Thoracic aorta endothelial cell (primary cell): ENCODE measurements around the gene SSTR1. TPM values are rescaled to one million over a fixed set of nuclear protein-coding genes. Genes with fewer than 3 reads are reported as not detected.

Experiments
- total RNA-seq: library from RNA; depleted of rRNA; stranded (reverse); fragments of >200 nt; gene quantifications from 2 replicates; pipeline ENCODE4 v1.2.3, GENCODE V29; 2012

Gene SSTR1
- 1.2 and 2.9 TPM in 2 replicates for total RNA-seq

DNA sequence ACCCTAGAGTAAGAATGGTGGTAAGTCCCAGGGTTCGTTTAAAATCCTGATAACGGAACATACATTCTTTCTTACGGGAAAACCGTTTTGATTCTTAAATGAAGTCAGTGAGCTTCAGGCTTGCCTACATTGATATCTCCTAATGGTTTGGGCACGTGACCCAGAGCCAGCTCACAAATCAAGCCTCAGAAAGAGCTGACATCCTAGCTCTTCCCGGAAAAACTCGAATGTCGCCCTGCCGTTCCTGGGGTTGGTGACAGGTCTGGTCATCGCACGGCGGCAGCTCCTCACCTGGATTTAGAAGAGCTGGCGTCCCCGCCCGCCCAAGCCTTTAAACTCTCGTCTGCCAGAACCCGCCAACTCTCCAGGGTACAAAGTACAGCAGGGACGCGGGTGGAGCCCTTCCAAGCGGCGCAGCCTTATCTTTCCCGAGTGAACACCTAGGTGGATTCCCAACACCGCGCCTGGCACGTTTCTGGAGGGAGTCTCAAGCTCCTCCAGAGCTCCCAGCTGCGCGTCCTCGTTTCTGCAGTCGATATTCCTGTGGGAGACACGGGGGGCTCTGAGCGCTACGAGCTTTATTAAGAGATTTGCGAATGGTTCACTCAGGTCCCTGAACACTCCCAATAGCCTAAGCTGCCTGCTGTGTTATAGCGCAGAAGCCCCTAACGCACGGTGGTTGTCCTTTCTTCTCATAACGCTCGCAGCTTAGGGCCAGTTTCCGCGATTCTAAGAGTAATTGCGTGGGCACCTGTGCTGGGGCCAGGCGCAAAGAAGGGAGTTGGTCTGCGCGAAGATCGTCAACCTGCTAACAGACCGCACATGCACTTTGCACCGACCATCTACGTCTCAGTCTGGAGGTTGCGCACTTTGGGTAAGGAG lies at the start of gene SSTR1:
Gene SSTR1 (plus strand): TSS at position 169 of the 882 bp plus-strand sequence. CDS start 1,486 bp downstream, outside the sequence.

GRCh38 chr14:38255673-38256532 lies 48.2 kb downstream of the SSTR1 start, which contains the start of gene CLEC14A:
Gene CLEC14A, minus strand, starts transcription at chr14:38256093. Its CDS starts 71 bp downstream, at chr14:38256022.

Other genes starting within 250 kb of the SSTR1 start
- 238 and 259 TPM in 2 replicates for gene CLEC14A, start 48.2 kb downstream of the SSTR1 start, total RNA-seq